Testis (tissue), 2 donors: ENCODE measurements around the gene RBPJ.

Experiments used
- POLR2A ChIP-seq: fragments of 450-650 bp; IDR thresholded peaks from one replicate; pipeline ENCODE4 v1.6.1; 2017; ENCODE audit warnings: antibody characterized with exemption, mild to moderate bottlenecking, moderate library complexity
- TF ChIP-seq, protein P1 (sequence below), 3 experiments: fragments of 450-650 bp in 2 of 3; fragments of 200-600 bp in 1 of 3; sonication (generic) in 1 of 3; IDR thresholded peaks; one replicate each; pipeline ENCODE4 v1.5.1; 2016 to 2019; ENCODE audit warnings: antibody characterized with exemption in 3 of 3, mild to moderate bottlenecking in 2 of 3, moderate library complexity in 1 of 3

DNA sequence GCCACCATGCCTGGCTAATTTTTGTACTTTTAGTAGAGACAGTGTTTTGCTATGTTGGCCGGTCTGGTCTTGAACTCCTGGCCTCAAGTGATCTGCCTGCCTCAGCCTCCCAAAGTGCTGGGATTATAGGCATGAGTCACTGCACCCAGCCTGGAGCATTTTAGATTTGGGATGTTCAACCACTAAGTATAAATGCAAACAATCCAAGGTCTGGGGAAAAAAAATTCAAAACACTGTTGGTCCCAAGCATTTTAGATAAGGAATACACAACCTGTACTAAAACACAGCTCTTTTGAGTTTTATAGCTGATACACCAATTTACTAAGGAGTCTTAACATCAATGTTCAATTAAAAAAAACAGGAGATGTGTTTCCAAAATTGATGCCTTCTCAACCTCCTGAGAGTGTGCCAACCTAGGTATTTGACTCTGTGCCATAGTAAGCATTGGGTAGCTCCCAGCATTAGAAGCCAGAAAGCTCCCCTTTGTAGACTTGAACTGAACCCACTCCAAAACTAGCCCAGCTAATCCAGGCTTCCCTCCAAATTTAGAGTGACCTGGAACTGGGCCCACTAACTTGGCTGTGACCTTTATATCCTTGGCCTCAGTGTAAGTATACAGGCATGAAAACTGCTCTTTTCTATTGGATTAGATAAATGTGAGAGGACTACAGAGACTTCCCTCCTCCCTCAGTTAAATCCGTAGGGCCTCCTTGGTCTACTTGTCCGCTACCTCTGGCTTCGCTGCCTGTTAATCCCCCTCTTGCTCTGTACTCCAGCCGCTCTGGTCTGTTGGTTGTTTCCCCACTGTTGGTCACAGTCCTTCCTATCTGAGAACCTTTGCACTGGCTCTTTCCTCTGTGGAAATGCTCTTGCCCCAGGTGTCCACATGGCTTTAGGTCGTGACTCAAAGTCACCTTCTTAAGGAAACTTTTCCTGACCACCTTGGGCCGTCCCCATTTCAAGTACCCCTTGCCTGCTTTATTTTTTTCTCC is 91.9 kb downstream of the RBPJ start:
- no peak for TF ChIP-seq POLR2A
- TF ChIP-seq, protein P1, sequence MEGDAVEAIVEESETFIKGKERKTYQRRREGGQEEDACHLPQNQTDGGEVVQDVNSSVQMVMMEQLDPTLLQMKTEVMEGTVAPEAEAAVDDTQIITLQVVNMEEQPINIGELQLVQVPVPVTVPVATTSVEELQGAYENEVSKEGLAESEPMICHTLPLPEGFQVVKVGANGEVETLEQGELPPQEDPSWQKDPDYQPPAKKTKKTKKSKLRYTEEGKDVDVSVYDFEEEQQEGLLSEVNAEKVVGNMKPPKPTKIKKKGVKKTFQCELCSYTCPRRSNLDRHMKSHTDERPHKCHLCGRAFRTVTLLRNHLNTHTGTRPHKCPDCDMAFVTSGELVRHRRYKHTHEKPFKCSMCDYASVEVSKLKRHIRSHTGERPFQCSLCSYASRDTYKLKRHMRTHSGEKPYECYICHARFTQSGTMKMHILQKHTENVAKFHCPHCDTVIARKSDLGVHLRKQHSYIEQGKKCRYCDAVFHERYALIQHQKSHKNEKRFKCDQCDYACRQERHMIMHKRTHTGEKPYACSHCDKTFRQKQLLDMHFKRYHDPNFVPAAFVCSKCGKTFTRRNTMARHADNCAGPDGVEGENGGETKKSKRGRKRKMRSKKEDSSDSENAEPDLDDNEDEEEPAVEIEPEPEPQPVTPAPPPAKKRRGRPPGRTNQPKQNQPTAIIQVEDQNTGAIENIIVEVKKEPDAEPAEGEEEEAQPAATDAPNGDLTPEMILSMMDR (IDR thresholded peaks at IDR 0.05) = no peak
